Measurements from ENCODE around the gene PLPP1.
A peak's percentile ranks its signal among the peaks of the same experiment; 100 is the strongest.

The PLPP1 gene

GRCh38 chr5:55534436-55535198 is at the start of gene PLPP1:
Gene PLPP1 (minus strand): TSS chr5:55534964. CDS start chr5:55534629, 335 bp downstream.
- DNase-seq: peak; percentile 84

GRCh38 chr5:55583578-55583977 is 48.8 kb upstream of the PLPP1 start:
- DNase-seq: no peak

- DNase-seq: no peak
Observed at GRCh38 chr5:55582256-55582655, 47.5 kb upstream of the PLPP1 start.

GRCh38 chr5:55580042-55580441 is 45.3 kb upstream of the PLPP1 start:
- no peak for DNase-seq

GRCh38 chr5:55578771-55579170 is 44.0 kb upstream of the PLPP1 start:
- no peak for DNase-seq

GRCh38 chr5:55577353-55578060 is 42.7 kb upstream of the PLPP1 start:
- no peak for DNase-seq

- no peak for DNase-seq
Observed at GRCh38 chr5:55576661-55577060, 41.9 kb upstream of the PLPP1 start.

- no peak for DNase-seq
Observed at GRCh38 chr5:55575815-55576583, 41.2 kb upstream of the PLPP1 start.

GRCh38 chr5:55572600-55572999 is 37.8 kb upstream of the PLPP1 start:
- DNase-seq: no peak

GRCh38 chr5:55572020-55572419 is 37.3 kb upstream of the PLPP1 start:
- no peak for DNase-seq

- no peak for DNase-seq
Observed at GRCh38 chr5:55570570-55570969, 35.8 kb upstream of the PLPP1 start.

GRCh38 chr5:55570026-55570425 is 35.3 kb upstream of the PLPP1 start:
- no peak for DNase-seq

GRCh38 chr5:55569513-55569865 is 34.7 kb upstream of the PLPP1 start:
- no peak for DNase-seq

GRCh38 chr5:55568654-55569512 is 34.1 kb upstream of the PLPP1 start:
- DNase-seq: no peak

GRCh38 chr5:55564721-55565120 is 30.0 kb upstream of the PLPP1 start:
- DNase-seq: no peak

- DNase-seq: no peak
Observed at GRCh38 chr5:55558484-55558883, 23.7 kb upstream of the PLPP1 start.

GRCh38 chr5:55557123-55557522 is 22.4 kb upstream of the PLPP1 start:
- DNase-seq: no peak

GRCh38 chr5:55554585-55555202 is 19.9 kb upstream of the PLPP1 start:
- no peak for DNase-seq

GRCh38 chr5:55551904-55552303 is 17.1 kb upstream of the PLPP1 start:
- no peak for DNase-seq

- DNase-seq: no peak
Observed at GRCh38 chr5:55551358-55551757, 16.6 kb upstream of the PLPP1 start.

- DNase-seq: no peak
Observed at GRCh38 chr5:55547781-55548180, 13.0 kb upstream of the PLPP1 start.

- no peak for DNase-seq
Observed at GRCh38 chr5:55546947-55547346, 12.2 kb upstream of the PLPP1 start.
